CD4-positive, alpha-beta T cell treated with Interleukin-6 for 4 hours (primary cell): ENCODE data around the gene CACNA1A.
"Not testable (repeated sequence)": the region's sequence is repeated elsewhere in the genome, so short reads cannot be mapped to it uniquely, and the experiment has no call there.

Experiments used
- DNase-seq: peaks from one replicate; pipeline ENCODE4 v3.0.0-alpha.2; 2020; ENCODE audit warnings: mixed read lengths

The CACNA1A gene

GRCh38 chr19:13185763-13186657 lies 320.3 kb downstream of the CACNA1A start:
- not testable (repeated sequence) for DNase-seq

GRCh38 chr19:13184926-13185325 lies 321.4 kb downstream of the CACNA1A start:
- DNase-seq, result not testable (repeated sequence)

GRCh38 chr19:13181747-13182388 lies 324.4 kb downstream of the CACNA1A start:
- peak; percentile 46 for DNase-seq

GRCh38 chr19:13178291-13178690 lies 328.0 kb downstream of the CACNA1A start:
- DNase-seq, result not testable (repeated sequence)

GRCh38 chr19:13177584-13177983 lies 328.7 kb downstream of the CACNA1A start:
- not testable (repeated sequence) for DNase-seq

GRCh38 chr19:13176345-13176744 lies 329.9 kb downstream of the CACNA1A start:
- DNase-seq, result no peak

- DNase-seq, result no peak
These were observed 333.0 kb downstream of the CACNA1A start for GRCh38 chr19:13173139-13173737.

- peak; percentile 91 for DNase-seq
These were observed 333.7 kb downstream of the CACNA1A start for GRCh38 chr19:13172346-13173138.

- DNase-seq, result no peak
These were observed 335.1 kb downstream of the CACNA1A start for GRCh38 chr19:13171146-13171545.

- no peak for DNase-seq
These were observed 336.5 kb downstream of the CACNA1A start for GRCh38 chr19:13169769-13170168.

- DNase-seq, result not testable (repeated sequence)
These were observed 340.1 kb downstream of the CACNA1A start for GRCh38 chr19:13166151-13166550.

GRCh38 chr19:13165162-13165997 lies 340.9 kb downstream of the CACNA1A start:
- DNase-seq, result no peak

GRCh38 chr19:13164343-13165161 lies 341.7 kb downstream of the CACNA1A start:
- DNase-seq, result peak; percentile 62

GRCh38 chr19:13163609-13164342 lies 342.5 kb downstream of the CACNA1A start:
- DNase-seq, result peak; percentile 60

GRCh38 chr19:13162724-13163608 lies 343.3 kb downstream of the CACNA1A start:
- DNase-seq, result peak; percentile 94

GRCh38 chr19:13160557-13160956 lies 345.7 kb downstream of the CACNA1A start:
- DNase-seq, result no peak

- DNase-seq, result no peak
These were observed 346.6 kb downstream of the CACNA1A start for GRCh38 chr19:13159713-13160112.
